ENCODE results near the gene UQCR11.

GRCh38 chr19:1630811-1631210, 25.5 kb upstream of the UQCR11 start:
- TF ChIP-seq CTCF (conservative IDR thresholded peaks at IDR 0.05; ENCODE audit: low read depth, low read length) (no peak), EZH2 (IDR thresholded peaks at IDR 0.05; ENCODE audit: borderline replicate concordance, low read depth, low read length, poor library complexity, severe bottlenecking) (no peak)

Data from A673 (cell line).